KBM-7 (cell line): Measurements from ENCODE around the gene CBX1.

ENCODE experiments used
- DNase-seq: peaks from one replicate; pipeline ENCODE4 v3.0.0-alpha.2; 2015
- in situ Hi-C: fragments of 300-500 bp; cut with MboI; formaldehyde crosslinking; loops from 2 replicates; pipeline ENCODE4 v1.14.3; 2020; ENCODE audit warnings: low sequenced_read_pairs, low pct_unique_long_range_greater_than_20kb, mixed read lengths

Gene CBX1

GRCh38 chr17:48056246-48056745 lies 45.0 kb downstream of the CBX1 start:
- in situ Hi-C loops: no loop called here
- no peak for DNase-seq

GRCh38 chr17:48055531-48056245 lies 45.6 kb downstream of the CBX1 start:
- in situ Hi-C loops: no loop called here
- DNase-seq: no peak

GRCh38 chr17:48054238-48055185 lies 46.8 kb downstream of the CBX1 start:
- DNase-seq: no peak
- in situ Hi-C loops: no loop called here

GRCh38 chr17:48053758-48054237 lies 47.5 kb downstream of the CBX1 start:
- in situ Hi-C loops: no loop called here
- no peak for DNase-seq

- peak; percentile 48 for DNase-seq
- in situ Hi-C loops: no loop called here
These were observed 48.1 kb downstream of the CBX1 start for GRCh38 chr17:48052956-48053757.

- in situ Hi-C loops: no loop called here
- DNase-seq: peak; percentile 72
These were observed 49.4 kb downstream of the CBX1 start for GRCh38 chr17:48051706-48052486.

GRCh38 chr17:48051283-48051682 lies 50.0 kb downstream of the CBX1 start:
- no peak for DNase-seq
- in situ Hi-C loops: no loop called here

GRCh38 chr17:48048384-48049126 lies 52.7 kb downstream of the CBX1 start:
- in situ Hi-C loops: no loop called here
- peak; percentile 74 for DNase-seq

GRCh38 chr17:48047741-48048383 lies 53.4 kb downstream of the CBX1 start, which contains the start of gene NFE2L1:
Gene NFE2L1 (plus strand): TSS chr17:48048359. CDS start chr17:48051119, 2,760 bp downstream.
- peak; percentile 99 for DNase-seq
- in situ Hi-C loops: no loop called here

GRCh38 chr17:48047113-48047740 lies 54.1 kb downstream of the CBX1 start:
- in situ Hi-C loops: no loop called here
- no peak for DNase-seq

- in situ Hi-C loops: no loop called here
- no peak for DNase-seq
These were observed 55.0 kb downstream of the CBX1 start for GRCh38 chr17:48046296-48046695.

GRCh38 chr17:48045316-48046001 lies 55.8 kb downstream of the CBX1 start:
- in situ Hi-C loops: no loop called here
- DNase-seq: no peak

GRCh38 chr17:48044851-48045250 lies 56.4 kb downstream of the CBX1 start:
- in situ Hi-C loops: no loop called here
- DNase-seq: no peak

GRCh38 chr17:48043176-48043575 lies 58.1 kb downstream of the CBX1 start:
- no peak for DNase-seq
- in situ Hi-C loops: no loop called here

GRCh38 chr17:48038687-48039086 lies 62.6 kb downstream of the CBX1 start:
- no peak for DNase-seq
- in situ Hi-C loops: loop anchor here (10.0 kb wide), 1 partner anchor 86 kb away; no protein-coding TSS in a partner anchor

- in situ Hi-C loops: loop anchor here (10.0 kb wide), 1 partner anchor 87 kb away; no protein-coding TSS in a partner anchor
- no peak for DNase-seq
These were observed 63.4 kb downstream of the CBX1 start for GRCh38 chr17:48037838-48038323.
